ENCODE data around the gene MDP1. TPM values are rescaled to one million over a fixed set of nuclear protein-coding genes. Genes with fewer than 3 reads are reported as not detected.

MDP1 gene
- total RNA-seq, 4 donors from 2014 or later = 1.4 to 12.4 (median 8.6) TPM

- Histone ChIP-seq H3K27me3 (no peaks in the 10 kb centered on the region), H3K27ac (peak within 1 kb of the TSS in 3 of 4 donors; percentile 30 to 69 (median 50)), H3K4me1 (peaks cover 0 to 24% (median 5%) of the 10 kb centered on the region in 3 donors), H3K9me3 (no peaks in the 10 kb centered on the region), H3K4me3 (peak within 1 kb of the TSS in 3 of 4 donors; percentile 27 to 42 (median 34)), H3K36me3 (peaks cover 0 to 56% (median 5%) of the 10 kb centered on the region in 3 donors)
- WGBS, 2 donors = 37 to 73% methylated on average over 4 to 20 of the region's 63 CpGs
- TF ChIP-seq CTCF (IDR thresholded peaks at IDR 0.05) = no peak
- TF ChIP-seq POLR2A (IDR thresholded peaks at IDR 0.05) = no peak
- intact Hi-C loops (cut with DNase I) = no loop called here
- no peak for DNase-seq
Observed at GRCh38 chr14:24171422-24172260, 44.2 kb downstream of the MDP1 start, which contains the start of gene REC8. REC8 (plus strand) TSS chr14:24172080; CDS start chr14:24172553, 473 bp downstream.

GRCh38 chr14:24167469-24168114 lies 48.3 kb downstream of the MDP1 start:
- no peaks in the 10 kb centered on the region for H3K27me3 ChIP-seq
- TF ChIP-seq CTCF (IDR thresholded peaks at IDR 0.05) = no peak
- no peaks in the 10 kb centered on the region for H3K9me3 ChIP-seq
- no peak overlapping the region for H3K27ac ChIP-seq
- intact Hi-C loops (cut with DNase I) = no loop called here
- H3K4me1 ChIP-seq = peaks cover 7 to 52% (median 23%) of the 10 kb centered on the region in 3 donors
- 80 to 94% methylated on average over 3 of the region's 3 CpGs for WGBS, 2 donors
- DNase-seq = no peak
- peaks cover 26 to 82% (median 33%) of the 10 kb centered on the region in 3 donors for H3K36me3 ChIP-seq
- H3K4me3 ChIP-seq = no peak overlapping the region

GRCh38 chr14:24165785-24166184 lies 50.1 kb downstream of the MDP1 start:
- H3K27me3 ChIP-seq = no peaks in the 10 kb centered on the region
- DNase-seq = no peak
- H3K9me3 ChIP-seq = no peaks in the 10 kb centered on the region
- no peak for TF ChIP-seq CTCF (IDR thresholded peaks at IDR 0.05)
- 94 to 97% methylated on average over 3 to 5 of the region's 5 CpGs for WGBS, 2 donors
- peaks cover 19 to 52% (median 27%) of the 10 kb centered on the region in 3 donors for H3K4me1 ChIP-seq
- intact Hi-C loops (cut with DNase I) = no loop called here
- no peak overlapping the region for H3K4me3 ChIP-seq
- peaks cover 28 to 85% (median 33%) of the 10 kb centered on the region in 3 donors for H3K36me3 ChIP-seq
- H3K27ac ChIP-seq = no peak overlapping the region

- Histone ChIP-seq H3K27ac (peak overlapping the region in 2 of 4 donors; percentile 17 to 36), H3K36me3 (peaks cover 34 to 85% (median 37%) of the 10 kb centered on the region in 3 donors)
- intact Hi-C loops (cut with DNase I) = no loop called here
Observed at GRCh38 chr14:24164518-24164991, 51.3 kb downstream of the MDP1 start.

More at GRCh38 chr14:24164518-24164991, 51.3 kb downstream of the MDP1 start:
- TF ChIP-seq POLR2A (IDR thresholded peaks at IDR 0.05) (no peak), CTCF (IDR thresholded peaks at IDR 0.05) (no peak)
- Histone ChIP-seq H3K9me3 (no peaks in the 10 kb centered on the region), H3K27me3 (no peaks in the 10 kb centered on the region), H3K4me1 (peaks cover 21 to 58% (median 34%) of the 10 kb centered on the region in 3 donors), H3K4me3 (no peak overlapping the region)
- DNase-seq = no peak
- WGBS, 2 donors = 17 to 75% methylated on average over 1 to 7 of the region's 14 CpGs

Small RNA genes lying within 50 kb of the gene (small RNA-seq; reads per million reads assigned to genes)
- 0 reads per million in 4 donors for gene AL136295.4
- 0 to 0.60 (median 0) reads per million in 4 donors for gene CHMP4A
- gene IPO4 = 0 to 0.15 (median 0.04) reads per million in 4 donors
- gene IRF9 = 0 reads per million in 4 donors
- 0 to 0.21 (median 0) reads per million in 4 donors for gene MDP1

Other genes with a start within 250 kb of the MDP1 start
- 10 to 100 TPM in 3 of 4 donors, 1 to 10 TPM in 1; 9.4 to 35.6 (median 27.2) TPM for gene DHRS4L2, start 227.1 kb downstream of the MDP1 start, total RNA-seq
- gene CARMIL3, start 164.1 kb downstream of the MDP1 start, total RNA-seq = 1 to 10 TPM in 2 of 4 donors, under 1 TPM in 2; 0.38 to 1.2 (median 0.86) TPM
- gene CPNE6, start 144.5 kb downstream of the MDP1 start, total RNA-seq = not detected
- gene PCK2, start 121.8 kb downstream of the MDP1 start, total RNA-seq = 10 to 100 TPM; 10.5 to 13.5 (median 12.8) TPM
- gene DCAF11, start 101.3 kb downstream of the MDP1 start, total RNA-seq = 100 to 1,000 TPM in 1 of 4 donors, 10 to 100 TPM in 3; 55.4 to 114 (median 79.3) TPM
- gene NRL, start 101.1 kb downstream of the MDP1 start, total RNA-seq = 1 to 10 TPM in 3 of 4 donors, under 1 TPM in 1; 0.79 to 4.5 (median 3.3) TPM
- 1 to 10 TPM in 1 of 4 donors, under 1 TPM in 2, not detected in 1; 0.42 to 3.7 (median 0.95) TPM for gene FITM1, start 85.4 kb downstream of the MDP1 start, total RNA-seq
- gene PSME1, start 79.9 kb downstream of the MDP1 start, total RNA-seq = 100 to 1,000 TPM; 100 to 256 (median 116) TPM
- 10 to 100 TPM in 3 of 4 donors, 1 to 10 TPM in 1; 6.0 to 12.1 (median 10.9) TPM for gene EMC9, start 74.5 kb downstream of the MDP1 start, total RNA-seq
- 100 to 1,000 TPM in 1 of 4 donors, 10 to 100 TPM in 3; 44.4 to 110 (median 77.2) TPM for gene PSME2, start 69.5 kb downstream of the MDP1 start, total RNA-seq
- 10 to 100 TPM; 26.8 to 35.6 (median 32.4) TPM for gene RNF31, start 68.6 kb downstream of the MDP1 start, total RNA-seq
- gene IRF9, start 54.8 kb downstream of the MDP1 start, total RNA-seq = 10 to 100 TPM; 21.9 to 52.2 (median 45.9) TPM
- 1 to 10 TPM in 3 of 4 donors, under 1 TPM in 1; 0.47 to 7.4 (median 3.0) TPM for gene REC8, start 44.0 kb downstream of the MDP1 start, total RNA-seq
- gene IPO4, start 27.2 kb downstream of the MDP1 start, total RNA-seq = 10 to 100 TPM; 32.9 to 55.1 (median 40.4) TPM
- gene TM9SF1, start 20.6 kb downstream of the MDP1 start, total RNA-seq = 10 to 100 TPM; 36.4 to 51.3 (median 44.6) TPM
- gene TSSK4, start 10.4 kb downstream of the MDP1 start, total RNA-seq = not detected
- 10 to 100 TPM; 23.6 to 80.7 (median 62.8) TPM for gene CHMP4A, start 2.6 kb downstream of the MDP1 start, total RNA-seq
- 100 to 1,000 TPM in 3 of 4 donors, 10 to 100 TPM in 1; 93.1 to 182 (median 121) TPM for gene NEDD8, start 16.3 kb upstream of the MDP1 start, total RNA-seq
- gene GMPR2, start 16.9 kb upstream of the MDP1 start, total RNA-seq = 10 to 100 TPM; 18.5 to 47.7 (median 33.1) TPM
- 10 to 100 TPM; 46.3 to 94.3 (median 56.1) TPM for gene TINF2, start 26.6 kb upstream of the MDP1 start, total RNA-seq
- gene TGM1, start 47.1 kb upstream of the MDP1 start, total RNA-seq = 1,000 to 10,000 TPM in 2 of 4 donors, 100 to 1,000 TPM in 2; 566 to 1,879 (median 1,037) TPM
- gene RABGGTA, start 55.5 kb upstream of the MDP1 start, total RNA-seq = 100 to 1,000 TPM in 2 of 4 donors, 10 to 100 TPM in 2; 68.9 to 171 (median 108) TPM
- gene DHRS1, start 83.7 kb upstream of the MDP1 start, total RNA-seq = 100 to 1,000 TPM in 2 of 4 donors, 10 to 100 TPM in 2; 81.6 to 164 (median 101) TPM
- gene NOP9, start 83.8 kb upstream of the MDP1 start, total RNA-seq = 10 to 100 TPM; 18.0 to 29.8 (median 25.0) TPM
- gene CIDEB, start 91.9 kb upstream of the MDP1 start, total RNA-seq = 10 to 100 TPM; 18.3 to 41.4 (median 30.4) TPM
- gene LTB4R2, start 94.1 kb upstream of the MDP1 start, total RNA-seq = 100 to 1,000 TPM in 3 of 4 donors, 10 to 100 TPM in 1; 66.0 to 169 (median 123) TPM
- 10 to 100 TPM; 47.9 to 99.9 (median 85.4) TPM for gene LTB4R, start 95.4 kb upstream of the MDP1 start, total RNA-seq
- 10 to 100 TPM in 2 of 4 donors, 1 to 10 TPM in 2; 3.1 to 23.1 (median 11.7) TPM for gene ADCY4, start 119.0 kb upstream of the MDP1 start, total RNA-seq
- gene RIPK3, start 123.9 kb upstream of the MDP1 start, total RNA-seq = 10 to 100 TPM; 10.3 to 21.4 (median 12.7) TPM
- 10 to 100 TPM in 2 of 4 donors, 1 to 10 TPM in 2; 2.7 to 22.5 (median 9.2) TPM for gene NFATC4, start 152.1 kb upstream of the MDP1 start, total RNA-seq
- gene NYNRIN, start 182.9 kb upstream of the MDP1 start, total RNA-seq = 10 to 100 TPM in 3 of 4 donors, 1 to 10 TPM in 1; 4.7 to 14.7 (median 11.8) TPM
- gene CBLN3, start 213.6 kb upstream of the MDP1 start, total RNA-seq = under 1 TPM in 3 of 4 donors, not detected in 1; 0.13 to 0.95 (median 0.85) TPM
- gene KHNYN, start 213.9 kb upstream of the MDP1 start, total RNA-seq = 10 to 100 TPM; 35.6 to 68.9 (median 42.9) TPM
- 10 to 100 TPM; 16.1 to 36.0 (median 20.4) TPM for gene SDR39U1, start 226.7 kb upstream of the MDP1 start, total RNA-seq

Measured in esophagus squamous epithelium (tissue), 5 donors.